ENCODE measurements around the gene PARN.
A peak's percentile ranks its signal among the peaks of the same experiment; 100 is the strongest.

PARN gene

DNA sequence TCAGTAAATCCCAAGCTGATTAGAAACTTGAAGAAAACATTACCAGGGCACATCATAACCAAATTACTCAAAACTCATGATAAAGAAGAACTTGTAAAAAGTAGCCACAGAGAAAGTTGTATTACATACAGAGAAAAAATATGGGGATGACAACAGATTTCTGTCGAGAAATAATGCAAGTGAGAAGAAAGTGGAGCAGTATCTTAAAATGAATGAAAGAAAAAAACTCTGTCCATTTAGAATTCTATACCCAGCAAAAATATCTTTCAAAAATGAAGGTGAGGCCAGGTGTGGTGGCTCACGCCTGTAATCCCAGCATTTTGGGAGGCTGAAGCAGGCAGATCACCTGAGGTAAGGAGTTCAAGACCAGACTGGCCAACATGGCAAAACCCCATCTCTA, 165.9 kb downstream of the PARN start:
- no peak for DNase-seq (ENCODE audit: low read depth)
- TF ChIP-seq, protein P1, sequence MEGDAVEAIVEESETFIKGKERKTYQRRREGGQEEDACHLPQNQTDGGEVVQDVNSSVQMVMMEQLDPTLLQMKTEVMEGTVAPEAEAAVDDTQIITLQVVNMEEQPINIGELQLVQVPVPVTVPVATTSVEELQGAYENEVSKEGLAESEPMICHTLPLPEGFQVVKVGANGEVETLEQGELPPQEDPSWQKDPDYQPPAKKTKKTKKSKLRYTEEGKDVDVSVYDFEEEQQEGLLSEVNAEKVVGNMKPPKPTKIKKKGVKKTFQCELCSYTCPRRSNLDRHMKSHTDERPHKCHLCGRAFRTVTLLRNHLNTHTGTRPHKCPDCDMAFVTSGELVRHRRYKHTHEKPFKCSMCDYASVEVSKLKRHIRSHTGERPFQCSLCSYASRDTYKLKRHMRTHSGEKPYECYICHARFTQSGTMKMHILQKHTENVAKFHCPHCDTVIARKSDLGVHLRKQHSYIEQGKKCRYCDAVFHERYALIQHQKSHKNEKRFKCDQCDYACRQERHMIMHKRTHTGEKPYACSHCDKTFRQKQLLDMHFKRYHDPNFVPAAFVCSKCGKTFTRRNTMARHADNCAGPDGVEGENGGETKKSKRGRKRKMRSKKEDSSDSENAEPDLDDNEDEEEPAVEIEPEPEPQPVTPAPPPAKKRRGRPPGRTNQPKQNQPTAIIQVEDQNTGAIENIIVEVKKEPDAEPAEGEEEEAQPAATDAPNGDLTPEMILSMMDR (IDR thresholded peaks at IDR 0.05; ENCODE audit: low read length, missing control alignments): no peak
- H3K4me3 ChIP-seq (replicated peaks; ENCODE audit: low read depth, low read length): no peak overlapping the region

DNA sequence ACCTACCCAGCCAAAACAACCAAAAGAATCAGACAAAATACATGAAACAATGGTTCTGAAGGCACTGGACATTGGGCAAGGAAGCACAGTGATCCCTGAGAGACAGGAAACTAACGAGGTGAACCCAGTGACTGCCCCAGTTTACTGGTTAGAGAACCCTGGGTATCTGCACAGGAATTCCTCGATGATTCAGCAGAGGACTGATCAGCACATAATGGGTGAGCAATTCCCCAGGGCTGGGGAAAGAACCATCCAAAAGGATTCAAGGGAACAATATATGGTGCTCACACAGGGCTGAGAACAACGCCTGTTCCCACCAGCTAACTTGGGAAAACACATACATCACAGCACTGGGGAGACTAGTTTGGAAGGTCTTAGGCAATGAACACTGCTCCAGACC, 167.2 kb downstream of the PARN start:
- peak; percentile 47 for DNase-seq (ENCODE audit: low read depth)
- TF ChIP-seq, protein P1 (IDR thresholded peaks at IDR 0.05; ENCODE audit: low read length, missing control alignments): no peak
- H3K4me3 ChIP-seq (replicated peaks; ENCODE audit: low read depth, low read length): no peak overlapping the region

DNA sequence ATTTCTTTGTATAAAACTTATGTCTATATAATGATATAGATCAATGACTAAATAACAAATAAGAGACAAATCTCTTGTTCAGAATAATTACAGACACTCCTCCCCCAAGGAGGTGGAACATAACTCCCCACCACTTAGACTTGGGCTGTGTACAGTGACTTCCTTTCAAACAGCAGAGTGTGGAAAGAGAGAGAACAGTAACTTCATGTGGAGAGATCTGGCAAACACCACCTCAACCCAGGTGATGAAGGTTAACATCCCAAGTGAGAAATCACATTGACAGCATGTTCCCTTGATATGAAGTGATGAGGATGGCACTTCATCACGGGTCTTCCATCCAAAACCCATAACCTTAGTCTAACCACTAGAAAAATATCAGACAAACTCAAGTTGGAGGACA, 169.3 kb downstream of the PARN start:
- DNase-seq (ENCODE audit: low read depth): no peak
- TF ChIP-seq, protein P1 (IDR thresholded peaks at IDR 0.05; ENCODE audit: low read length, missing control alignments): no peak
- H3K4me3 ChIP-seq (replicated peaks; ENCODE audit: low read depth, low read length): no peak overlapping the region

DNA sequence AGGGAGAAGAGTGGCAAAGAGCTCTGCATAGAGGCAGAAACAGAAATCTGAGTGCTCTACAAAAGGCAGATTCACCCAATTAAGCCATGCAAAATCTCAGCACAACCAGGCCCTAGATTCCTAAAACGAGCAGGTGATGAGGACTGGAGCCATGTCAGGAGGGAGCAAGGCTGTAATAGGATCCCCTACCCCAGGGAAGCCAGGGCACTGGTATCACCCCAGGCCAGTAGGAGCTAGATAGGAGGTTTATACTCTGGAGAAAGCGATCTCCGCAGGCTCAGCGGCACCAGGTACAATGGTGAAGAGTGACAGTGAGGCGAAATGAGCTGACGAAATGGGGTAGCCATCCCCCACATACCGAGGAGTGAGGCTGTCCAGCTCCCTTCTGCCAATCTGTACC, 171.5 kb downstream of the PARN start:
- H3K4me3 ChIP-seq (replicated peaks; ENCODE audit: low read depth, low read length): no peak overlapping the region

GRCh38 chr16:14456793-14457481, 173.1 kb downstream of the PARN start:
- H3K4me3 ChIP-seq (replicated peaks; ENCODE audit: low read depth, low read length): no peak overlapping the region
- TF ChIP-seq, protein P1 (IDR thresholded peaks at IDR 0.05; ENCODE audit: low read length, missing control alignments): no peak
- peak; percentile 13 for DNase-seq (ENCODE audit: low read depth)

More for the DNA sequence above, 171.5 kb downstream of the PARN start:
- TF ChIP-seq, protein P1 (IDR thresholded peaks at IDR 0.05; ENCODE audit: low read length, missing control alignments): no peak
- DNase-seq (ENCODE audit: low read depth): no peak

- TF ChIP-seq, protein P1 (IDR thresholded peaks at IDR 0.05; ENCODE audit: low read length, missing control alignments): no peak
- no peak overlapping the region for H3K4me3 ChIP-seq (replicated peaks; ENCODE audit: low read depth, low read length)
- no peak for DNase-seq (ENCODE audit: low read depth)
Observed at GRCh38 chr16:14455573-14455972, 174.5 kb downstream of the PARN start.

DNA sequence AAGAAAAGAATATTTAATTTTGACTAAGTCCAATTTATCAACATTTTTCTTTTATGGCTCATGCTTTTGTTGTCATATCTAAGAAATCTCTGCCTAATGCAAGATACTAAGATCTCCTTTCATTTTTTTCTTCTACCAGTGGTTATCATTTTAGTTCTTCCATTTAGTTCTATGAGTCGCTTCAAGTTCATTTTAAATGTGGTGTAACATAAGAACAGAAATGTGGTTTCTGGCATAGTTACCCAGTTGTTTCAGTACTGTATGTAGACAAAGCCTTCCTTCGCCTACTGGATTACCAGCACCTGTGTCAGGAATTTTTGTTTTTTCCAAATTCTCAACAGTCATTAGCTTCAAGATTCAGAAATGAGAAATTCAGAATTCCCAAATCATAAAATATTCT, 175.7 kb downstream of the PARN start:
- TF ChIP-seq, protein P1 (IDR thresholded peaks at IDR 0.05; ENCODE audit: low read length, missing control alignments): no peak
- peak; percentile 39 for DNase-seq (ENCODE audit: low read depth)

More for the DNA sequence above, 175.7 kb downstream of the PARN start:
- H3K4me3 ChIP-seq (replicated peaks; ENCODE audit: low read depth, low read length): no peak overlapping the region
